GM18505 (cell line): Measurements from ENCODE around the gene TEDC2.

Experiments used
- ATAC-seq: cut with Tn5 transposase; IDR thresholded peaks from one replicate; pipeline ENCODE4 v1.9.1; 2021; ENCODE audit not compliant: unreplicated experiment
- POLR2A ChIP-seq: IDR thresholded peaks from 4 replicates; pipeline ENCODE4 v1.6.1; 2011; ENCODE audit warnings: borderline replicate concordance; ENCODE audit not compliant: insufficient read depth, insufficient read length; ENCODE audit errors: extremely low read depth

The TEDC2 gene

GRCh38 chr16:2459647-2460390 is at the start of gene TEDC2:
TSS of gene TEDC2 (plus strand) at chr16:2460109. CDS start at chr16:2460145, 36 bp downstream.
- peak; percentile 63 for TF ChIP-seq POLR2A
- ATAC-seq = peak; percentile 86

GRCh38 chr16:2415085-2415484 is 44.8 kb upstream of the TEDC2 start:
- TF ChIP-seq POLR2A = no peak
- ATAC-seq = no peak

GRCh38 chr16:2420035-2420434 is 39.9 kb upstream of the TEDC2 start:
- TF ChIP-seq POLR2A = no peak
- no peak for ATAC-seq

GRCh38 chr16:2422123-2422867 is 37.6 kb upstream of the TEDC2 start:
- no peak for ATAC-seq
- no peak for TF ChIP-seq POLR2A

- ATAC-seq = no peak
- TF ChIP-seq POLR2A = no peak
Observed at GRCh38 chr16:2424061-2425007, 35.6 kb upstream of the TEDC2 start.

- TF ChIP-seq POLR2A = no peak
Observed at GRCh38 chr16:2425008-2425518, 34.8 kb upstream of the TEDC2 start.

GRCh38 chr16:2425825-2426430 is 34.0 kb upstream of the TEDC2 start:
- no peak for TF ChIP-seq POLR2A
- no peak for ATAC-seq

More at GRCh38 chr16:2425008-2425518, 34.8 kb upstream of the TEDC2 start:
- no peak for ATAC-seq

- no peak for ATAC-seq
- no peak for TF ChIP-seq POLR2A
Observed at GRCh38 chr16:2426941-2427361, 33.0 kb upstream of the TEDC2 start.

- TF ChIP-seq POLR2A = no peak
- ATAC-seq = no peak
Observed at GRCh38 chr16:2427526-2427925, 32.4 kb upstream of the TEDC2 start.

GRCh38 chr16:2428051-2428783 is 31.7 kb upstream of the TEDC2 start:
- ATAC-seq = peak; percentile 7
- TF ChIP-seq POLR2A = no peak

- no peak for TF ChIP-seq POLR2A
- no peak for ATAC-seq
Observed at GRCh38 chr16:2428784-2429033, 31.2 kb upstream of the TEDC2 start.

- peak; percentile 77 for ATAC-seq
- peak; percentile 75 for TF ChIP-seq POLR2A
Observed at GRCh38 chr16:2429034-2429770, 30.7 kb upstream of the TEDC2 start, which contains the start of gene CCNF. TSS of gene CCNF (plus strand) at chr16:2429447. CDS start at chr16:2429482, 35 bp downstream.
